Nephron (organoid): ENCODE data around the gene UGGT1.

ENCODE experiments used
- H3K27ac Mint-ChIP-seq, 3 experiments: 2 replicates each; pipeline ENCODE4 v1.8.0; 2020; ENCODE audit warnings: mixed read lengths in 3 of 3, mild to moderate bottlenecking in 2 of 3, moderate library complexity in 1 of 3
- H3K27me3 Mint-ChIP-seq: 2 replicates; pipeline ENCODE4 v1.8.0; 2021; ENCODE audit warnings: low read depth, mild to moderate bottlenecking, moderate library complexity, mixed read lengths
- H3K36me3 Mint-ChIP-seq: 2 replicates; pipeline ENCODE4 v1.8.0; 2020; ENCODE audit warnings: low read depth, mixed read lengths
- H3K4me1 Mint-ChIP-seq: 2 replicates; pipeline ENCODE4 v1.8.0; 2020; ENCODE audit warnings: mixed read lengths
- H3K4me3 Mint-ChIP-seq, 3 experiments: 2 replicates each; pipeline ENCODE4 v1.8.0; 2020; ENCODE audit warnings: mild to moderate bottlenecking in 3 of 3, mixed read lengths in 3 of 3, moderate library complexity in 2 of 3
- H3K9me3 Mint-ChIP-seq: 2 replicates; pipeline ENCODE4 v1.8.0; 2020; ENCODE audit warnings: mixed read lengths
- CTCF ChIP-seq, 3 experiments: fragments of 200-600 bp; sonication (generic); IDR thresholded peaks; one replicate each; pipeline ENCODE4 v1.5.0; 2021; ENCODE audit warnings: antibody characterized with exemption in 3 of 3; ENCODE audit not compliant: unreplicated experiment in 3 of 3

Gene UGGT1

DNA sequence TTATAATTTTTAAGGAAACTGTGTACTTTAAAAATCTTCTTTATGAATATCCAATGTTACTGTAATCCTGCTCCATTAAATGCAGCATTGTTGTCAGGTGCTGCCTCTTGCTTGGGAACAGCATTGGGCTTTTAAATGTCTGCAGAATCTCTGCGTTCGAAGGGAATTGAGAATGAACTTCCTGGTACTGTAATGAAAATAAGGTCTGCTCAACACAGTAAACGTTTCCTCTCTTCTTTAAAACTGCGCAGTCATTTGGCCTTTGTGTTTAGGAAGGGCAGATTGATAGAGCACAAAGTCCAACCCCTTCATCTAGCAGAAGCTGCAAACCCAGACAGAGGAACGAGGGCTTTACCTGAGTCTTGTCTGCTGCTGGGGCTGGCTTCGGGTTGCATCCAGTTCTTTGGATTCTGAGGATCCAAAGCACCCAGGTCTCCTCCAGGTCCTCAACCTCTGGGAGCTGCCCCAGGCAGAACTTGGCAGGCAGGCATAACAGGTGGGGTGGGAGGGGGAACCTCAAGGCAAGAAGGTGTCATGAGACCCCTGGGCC is 104.5 kb downstream of the UGGT1 start:
- peaks cover 28% of the 10 kb centered on the region for H3K36me3 Mint-ChIP-seq
- TF ChIP-seq CTCF (IDR thresholded peaks at IDR 0.05; ENCODE audit: unreplicated experiment in 3 of 3): no peak
- H3K9me3 Mint-ChIP-seq: no peaks in the 10 kb centered on the region
- H3K27ac Mint-ChIP-seq: no peak overlapping the region
- H3K4me3 Mint-ChIP-seq: no peak overlapping the region
- peaks cover 21% of the 10 kb centered on the region for H3K4me1 Mint-ChIP-seq
- no peaks in the 10 kb centered on the region for H3K27me3 Mint-ChIP-seq

DNA sequence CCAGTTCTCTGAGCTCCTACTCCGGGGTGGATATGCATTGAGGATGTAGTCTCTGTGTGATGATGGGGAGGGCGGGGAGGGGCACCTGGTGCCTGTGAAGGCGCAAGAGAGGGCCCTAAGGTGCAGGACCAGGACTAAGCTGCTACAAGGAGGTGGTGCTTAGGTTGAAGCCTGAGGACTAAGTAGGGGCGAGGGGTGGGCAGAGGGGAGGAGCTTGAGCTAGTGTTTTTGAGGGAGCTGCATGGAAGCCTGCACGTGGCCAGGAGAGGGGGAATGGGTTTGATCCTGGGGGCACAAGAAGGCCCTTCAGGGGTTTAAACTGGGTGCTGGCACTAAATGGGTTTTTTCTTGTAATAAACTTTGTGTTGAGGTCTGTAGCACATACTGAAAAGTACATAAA is 105.0 kb downstream of the UGGT1 start:
- Mint-ChIP-seq H3K27me3 (no peaks in the 10 kb centered on the region), H3K36me3 (peaks cover 23% of the 10 kb centered on the region), H3K9me3 (no peaks in the 10 kb centered on the region), H3K4me1 (peaks cover 21% of the 10 kb centered on the region), H3K4me3 (no peak overlapping the region), H3K27ac (peak overlapping the region in 1 of 3 experiments; percentile 14)
- no peak for TF ChIP-seq CTCF (IDR thresholded peaks at IDR 0.05; ENCODE audit: unreplicated experiment in 3 of 3)

DNA sequence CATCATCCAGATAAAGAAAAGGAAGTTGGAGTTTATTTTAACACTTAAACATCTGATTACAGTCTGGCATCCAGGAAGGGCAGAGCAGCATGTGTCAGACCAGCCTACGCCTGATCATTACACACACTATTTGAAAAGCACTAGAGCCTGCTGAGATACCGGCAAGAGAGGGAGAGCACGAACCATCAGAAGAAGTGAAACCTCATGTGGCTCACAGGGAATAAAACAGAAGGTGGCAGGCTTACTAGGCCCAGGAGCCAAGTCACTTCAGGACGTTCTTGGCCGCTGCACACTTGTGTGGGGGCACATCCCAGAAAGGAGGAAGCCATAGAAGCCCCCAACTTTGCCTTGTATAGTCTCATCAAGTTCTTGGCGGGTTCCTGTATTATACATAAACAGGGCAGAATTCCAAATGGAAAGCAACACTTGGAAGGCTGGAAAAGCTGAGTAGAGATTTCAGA is 105.5 kb downstream of the UGGT1 start:
- no peak for TF ChIP-seq CTCF (IDR thresholded peaks at IDR 0.05; ENCODE audit: unreplicated experiment in 3 of 3)
- peak overlapping the region in 1 of 3 experiments; percentile 14 for H3K27ac Mint-ChIP-seq
- no peaks in the 10 kb centered on the region for H3K9me3 Mint-ChIP-seq
- peaks cover 19% of the 10 kb centered on the region for H3K36me3 Mint-ChIP-seq
- no peaks in the 10 kb centered on the region for H3K27me3 Mint-ChIP-seq
- H3K4me3 Mint-ChIP-seq: no peak overlapping the region
- H3K4me1 Mint-ChIP-seq: peaks cover 21% of the 10 kb centered on the region

DNA sequence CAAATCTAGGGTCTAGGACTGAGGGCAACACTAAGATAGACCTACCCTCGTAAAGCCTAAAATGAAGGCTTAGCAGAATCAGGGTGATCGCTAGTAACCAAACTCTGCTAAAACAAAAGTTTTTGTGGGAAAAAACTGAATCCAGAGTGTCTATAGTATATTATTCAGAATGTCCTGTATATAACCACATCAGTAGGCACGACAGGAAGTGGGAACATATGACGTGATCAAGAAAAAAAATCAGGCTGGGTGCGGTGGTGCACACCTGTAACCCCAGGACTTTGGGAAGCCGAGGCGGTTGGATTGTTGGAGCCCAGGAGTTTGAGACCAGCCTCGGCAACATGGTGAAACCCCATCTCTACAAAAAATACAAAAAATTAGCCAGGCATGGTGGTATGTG is 106.1 kb downstream of the UGGT1 start:
- Mint-ChIP-seq H3K36me3 (peaks cover 15% of the 10 kb centered on the region), H3K4me1 (peaks cover 21% of the 10 kb centered on the region), H3K27ac (peak overlapping the region in 1 of 3 experiments; percentile 14)

DNA sequence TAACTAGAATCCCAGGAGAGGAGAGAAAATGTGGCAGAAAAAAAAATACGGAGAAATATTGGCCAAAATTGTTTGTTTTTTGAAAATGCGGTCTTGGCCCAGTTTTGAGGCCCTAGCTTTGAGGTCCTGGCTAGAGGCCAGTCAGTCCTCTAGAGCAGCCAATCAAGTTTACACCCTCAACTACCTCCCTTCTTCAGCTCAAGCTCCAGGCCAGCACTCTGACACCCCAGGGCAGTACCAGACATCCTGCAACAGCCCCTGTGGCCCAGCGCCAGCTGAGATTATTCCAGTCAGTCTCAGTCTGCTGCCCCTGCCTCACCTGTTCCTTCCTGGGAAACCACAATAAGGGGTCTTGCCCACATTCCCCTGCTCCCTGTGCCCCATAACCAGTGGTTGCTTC is 107.7 kb downstream of the UGGT1 start:
- peaks cover 21% of the 10 kb centered on the region for H3K4me1 Mint-ChIP-seq
- no peak overlapping the region for H3K4me3 Mint-ChIP-seq
- H3K27me3 Mint-ChIP-seq: no peaks in the 10 kb centered on the region
- TF ChIP-seq CTCF (IDR thresholded peaks at IDR 0.05; ENCODE audit: unreplicated experiment in 3 of 3): no peak
- H3K9me3 Mint-ChIP-seq: no peaks in the 10 kb centered on the region
- peaks cover 6% of the 10 kb centered on the region for H3K36me3 Mint-ChIP-seq
- H3K27ac Mint-ChIP-seq: peak overlapping the region in 1 of 3 experiments; percentile 9

More for the DNA sequence above, 106.1 kb downstream of the UGGT1 start:
- H3K27me3 Mint-ChIP-seq: no peaks in the 10 kb centered on the region
- TF ChIP-seq CTCF (IDR thresholded peaks at IDR 0.05; ENCODE audit: unreplicated experiment in 3 of 3): no peak
- H3K9me3 Mint-ChIP-seq: no peaks in the 10 kb centered on the region
- no peak overlapping the region for H3K4me3 Mint-ChIP-seq

DNA sequence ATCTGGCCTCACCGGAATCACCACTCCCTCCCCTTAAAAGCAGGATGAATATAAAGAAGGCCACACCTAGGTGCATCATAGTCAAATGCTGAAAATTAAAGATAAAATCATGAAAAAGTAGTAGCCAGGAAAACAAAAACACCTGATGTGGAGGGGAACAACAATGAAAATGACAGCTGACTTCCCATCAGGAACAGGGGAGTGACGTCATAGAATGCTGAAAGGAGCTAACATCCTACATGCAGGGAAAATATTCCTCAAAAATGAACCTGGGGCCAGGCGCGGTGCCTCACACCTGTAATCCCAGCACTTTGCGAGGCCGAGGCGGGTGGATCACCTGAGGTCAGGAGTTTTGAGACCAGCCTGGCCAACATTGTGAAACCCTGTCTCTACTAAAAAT is 108.1 kb downstream of the UGGT1 start:
- Mint-ChIP-seq H3K27me3 (no peaks in the 10 kb centered on the region), H3K36me3 (peaks cover 4% of the 10 kb centered on the region), H3K9me3 (no peaks in the 10 kb centered on the region), H3K27ac (peak overlapping the region in 1 of 3 experiments; percentile 9), H3K4me3 (no peak overlapping the region), H3K4me1 (peaks cover 21% of the 10 kb centered on the region)
- no peak for TF ChIP-seq CTCF (IDR thresholded peaks at IDR 0.05; ENCODE audit: unreplicated experiment in 3 of 3)
